Adipose tissue (tissue), 3 donors: ENCODE data around the gene POMZP3. TPM values are rescaled to one million over a fixed set of nuclear protein-coding genes. Genes with fewer than 3 reads are reported as not detected.

Experiments
- polyA plus RNA-seq, 3 donors: library from polyadenylated mRNA; stranded (reverse); fragments of 200-250 nt; gene quantifications; one replicate each; pipeline ENCODE4 v1.2.3, GENCODE V29; 2013
- donor health status: healthy with polysubstance abuse.
- donor health status: Bipolar disorder and iron deficiency.
- donor health status: healthy.

The POMZP3 gene
- polyA plus RNA-seq, 3 donors = 9.5 to 17.2 (median 10.3) TPM

Other genes starting within 250 kb of the POMZP3 start
- 1 to 10 TPM; 2.9 to 5.8 (median 4.7) TPM for gene SSC4D, start 217.6 kb downstream of the POMZP3 start, polyA plus RNA-seq
- gene ZP3, start 202.3 kb downstream of the POMZP3 start, polyA plus RNA-seq = 1 to 10 TPM; 1.0 to 2.5 (median 2.2) TPM
- gene DTX2, start 165.6 kb downstream of the POMZP3 start, polyA plus RNA-seq = 10 to 100 TPM in 2 of 3 donors, 1 to 10 TPM in 1; 10.0 to 17.5 (median 16.0) TPM
- gene UPK3B, start 116.7 kb downstream of the POMZP3 start, polyA plus RNA-seq = 10 to 100 TPM in 1 of 3 donors, 1 to 10 TPM in 1, under 1 TPM in 1; 0.60 to 12.8 (median 8.7) TPM
- gene SPDYE16, start 84.0 kb downstream of the POMZP3 start, polyA plus RNA-seq = under 1 TPM; 0.05 to 0.11 (median 0.10) TPM